HG03558 (cell line): ENCODE results near the gene RPL7A.
A peak's percentile ranks its signal among the peaks of the same experiment; 100 is the strongest.

Experiments used
- ATAC-seq: cut with Tn5 transposase; IDR thresholded peaks from one replicate; pipeline ENCODE4 v1.9.1; 2021; ENCODE audit warnings: moderate number of reproducible peaks; ENCODE audit not compliant: unreplicated experiment; ENCODE audit errors: extremely low read depth

RPL7A gene

GRCh38 chr9:133346021-133346785 is 1.8 kb upstream of the RPL7A start:
- ATAC-seq = no peak

GRCh38 chr9:133347515-133347984 is 468 bp upstream of the RPL7A start:
- ATAC-seq = no peak

GRCh38 chr9:133348718-133349573 is 928 bp downstream of the RPL7A start:
- ATAC-seq = no peak

- no peak for ATAC-seq
Measured at GRCh38 chr9:133349965-133350616, 2.1 kb downstream of the RPL7A start.

GRCh38 chr9:133351526-133351907 is 3.5 kb downstream of the RPL7A start:
- ATAC-seq = no peak

- no peak for ATAC-seq
Measured at GRCh38 chr9:133351908-133352634, 4.1 kb downstream of the RPL7A start.

GRCh38 chr9:133352635-133353340 is 4.8 kb downstream of the RPL7A start:
- ATAC-seq = no peak

- ATAC-seq = no peak
Measured at GRCh38 chr9:133353548-133353947, 5.5 kb downstream of the RPL7A start.

GRCh38 chr9:133354766-133355165 is 6.7 kb downstream of the RPL7A start:
- no peak for ATAC-seq

GRCh38 chr9:133355881-133356357 is 7.9 kb downstream of the RPL7A start:
- no peak for ATAC-seq

GRCh38 chr9:133356391-133357091 is 8.5 kb downstream of the RPL7A start, which contains the start of the genes SURF1 and SURF2:
Gene SURF1, minus strand, starts transcription at chr9:133356487. Its CDS starts 34 bp downstream, at chr9:133356453.
Gene SURF2, plus strand, starts transcription at chr9:133356550. Its CDS starts 43 bp downstream, at chr9:133356593.
- ATAC-seq = peak; percentile 37

- no peak for ATAC-seq
Measured at GRCh38 chr9:133357656-133358055, 9.6 kb downstream of the RPL7A start.

- no peak for ATAC-seq
Measured at GRCh38 chr9:133359399-133360175, 11.6 kb downstream of the RPL7A start.

GRCh38 chr9:133360400-133361393 is 12.7 kb downstream of the RPL7A start:
- ATAC-seq = no peak

- no peak for ATAC-seq
Measured at GRCh38 chr9:133361507-133362092, 13.6 kb downstream of the RPL7A start.

- no peak for ATAC-seq
Measured at GRCh38 chr9:133362359-133363044, 14.5 kb downstream of the RPL7A start.
